ENCODE results near the gene CDS1. TPM values are rescaled to one million over a fixed set of nuclear protein-coding genes. Genes with fewer than 3 reads are reported as not detected.
"Not testable (repeated sequence)": the region's sequence is repeated elsewhere in the genome, so short reads cannot be mapped to it uniquely, and the experiment has no call there.

CDS1 gene
- total RNA-seq, 1 donor from 2014 or later: not detected

GRCh38 chr4:84669201-84669600 is 86.3 kb downstream of the CDS1 start:
- intact Hi-C loops (cut with micrococcal nuclease): no loop called here

- intact Hi-C loops (cut with micrococcal nuclease): no loop called here
Observed at GRCh38 chr4:84672177-84672576, 89.2 kb downstream of the CDS1 start.

- intact Hi-C loops (cut with micrococcal nuclease): no loop called here
Observed at GRCh38 chr4:84673475-84674240, 90.7 kb downstream of the CDS1 start.

GRCh38 chr4:84677093-84677492 is 94.2 kb downstream of the CDS1 start:
- intact Hi-C loops (cut with micrococcal nuclease): no loop called here

- intact Hi-C loops (cut with micrococcal nuclease): no loop called here
Observed at GRCh38 chr4:84677995-84678394, 95.1 kb downstream of the CDS1 start.

- intact Hi-C loops (cut with micrococcal nuclease): no loop called here
Observed at GRCh38 chr4:84678976-84679744, 96.2 kb downstream of the CDS1 start.

GRCh38 chr4:84680956-84681355 is 98.0 kb downstream of the CDS1 start:
- intact Hi-C loops (cut with micrococcal nuclease): no loop called here

- intact Hi-C loops (cut with micrococcal nuclease): no loop called here
Observed at GRCh38 chr4:84681486-84682274, 98.8 kb downstream of the CDS1 start.

GRCh38 chr4:84682661-84683060 is 99.7 kb downstream of the CDS1 start:
- intact Hi-C loops (cut with micrococcal nuclease): not testable (repeated sequence)

- intact Hi-C loops (cut with micrococcal nuclease): no loop called here
Observed at GRCh38 chr4:84683064-84683850, 100.3 kb downstream of the CDS1 start.

- intact Hi-C loops (cut with micrococcal nuclease): no loop called here
Observed at GRCh38 chr4:84684361-84684760, 101.4 kb downstream of the CDS1 start.

- intact Hi-C loops (cut with micrococcal nuclease): no loop called here
Observed at GRCh38 chr4:84685105-84685504, 102.2 kb downstream of the CDS1 start.

GRCh38 chr4:84688605-84689004 is 105.7 kb downstream of the CDS1 start:
- intact Hi-C loops (cut with micrococcal nuclease): no loop called here

GRCh38 chr4:84689197-84689596 is 106.3 kb downstream of the CDS1 start:
- intact Hi-C loops (cut with micrococcal nuclease): no loop called here

GRCh38 chr4:84690481-84690880 is 107.6 kb downstream of the CDS1 start:
- intact Hi-C loops (cut with micrococcal nuclease): no loop called here

GRCh38 chr4:84691170-84691691 is 108.3 kb downstream of the CDS1 start:
- intact Hi-C loops (cut with micrococcal nuclease): no loop called here

- intact Hi-C loops (cut with micrococcal nuclease): no loop called here
Observed at GRCh38 chr4:84691800-84692199, 108.9 kb downstream of the CDS1 start.

- intact Hi-C loops (cut with micrococcal nuclease): no loop called here
Observed at GRCh38 chr4:84697159-84697558, 114.2 kb downstream of the CDS1 start.

GRCh38 chr4:84697615-84698201 is 114.8 kb downstream of the CDS1 start:
- intact Hi-C loops (cut with micrococcal nuclease): no loop called here

GRCh38 chr4:84699001-84699671 is 116.2 kb downstream of the CDS1 start:
- intact Hi-C loops (cut with micrococcal nuclease): no loop called here

Data from T-helper 2 cell treated with Interferon-gamma antibody and Interleukin-4, amounts not matched to agents 100 ng/mL and 5 ng/mL, for 36 hours (primary cell).